BJ (cell line): ENCODE data around the gene TMEM179. TPM values are rescaled to one million over a fixed set of nuclear protein-coding genes. Genes with fewer than 3 reads are reported as not detected.

Experiments
- CTCF ChIA-PET: fragments of 350-600 bp; formaldehyde crosslinking; extraction: SDS; loops from one replicate; lab custom pipeline; 2021; ENCODE audit warnings: antibody characterized with exemption, inconsistent platforms; lab: Yijun Ruan, JAX
- POLR2A ChIA-PET: fragments of 300-600 bp; sonication (Branson Sonifier 250); formaldehyde crosslinking; extraction: SDS; loops from one replicate; lab custom pipeline; 2021; ENCODE audit warnings: antibody characterized with exemption; lab: Charles Lee
- DNase-seq: peaks from one replicate; pipeline ENCODE4 v3.0.0-alpha.2; 2011; ENCODE audit warnings: low read depth
- H3K27me3 ChIP-seq: 2 replicates; pipeline ENCODE4 v1.6.0; 2011; ENCODE audit warnings: low read length; ENCODE audit not compliant: control insufficient read depth, insufficient read depth
- H3K36me3 ChIP-seq: 2 replicates; pipeline ENCODE4 v1.5.1; 2011; ENCODE audit warnings: low read length; ENCODE audit not compliant: control insufficient read depth, insufficient read depth
- H3K4me3 ChIP-seq: 2 replicates; pipeline ENCODE4 v1.5.1; 2011; ENCODE audit warnings: low read depth, mild to moderate bottlenecking, control low read depth, low read length
- CTCF ChIP-seq: IDR thresholded peaks from 2 replicates; pipeline ENCODE4 v1.5.1; 2011; ENCODE audit warnings: low read depth, mild to moderate bottlenecking, control low read depth, inconsistent platforms, low read length, moderate library complexity; ENCODE audit not compliant: insufficient read depth
- polyA plus RNA-seq: library from polyadenylated mRNA; depleted of rRNA; stranded (reverse); fragments of >200 nt; gene quantifications from 2 replicates; pipeline ENCODE4 v1.2.3, GENCODE V29; 2011

TMEM179 gene
- polyA plus RNA-seq, 1 experiment = 0.09 TPM

- ChIA-PET POLR2A (no interaction called here), CTCF (no interaction called here)
- no peak overlapping the region for H3K4me3 ChIP-seq
- H3K36me3 ChIP-seq = no peaks in the 10 kb centered on the region
- peaks cover 2% of the 10 kb centered on the region; the same call in 1 of the 2 replicates for H3K27me3 ChIP-seq
- DNase-seq = no peak
- no peak for TF ChIP-seq CTCF
Measured at GRCh38 chr14:104584557-104584956, 20.0 kb downstream of the TMEM179 start.

- Histone ChIP-seq H3K36me3 (no peaks in the 10 kb centered on the region), H3K4me3 (no peak overlapping the region), H3K27me3 (peaks cover 2% of the 10 kb centered on the region; the same call in 1 of the 2 replicates)
- no peak for DNase-seq
- ChIA-PET POLR2A (no interaction called here), CTCF (no interaction called here)
- no peak for TF ChIP-seq CTCF
Measured at GRCh38 chr14:104583424-104584306, 20.9 kb downstream of the TMEM179 start.

- H3K4me3 ChIP-seq = no peak overlapping the region
- no peak for DNase-seq
- CTCF ChIA-PET = no interaction called here
- TF ChIP-seq CTCF = no peak
- H3K36me3 ChIP-seq = no peaks in the 10 kb centered on the region
- POLR2A ChIA-PET = interaction anchor here (0.5 kb wide), 1 partner anchor 26 kb away, joined by 9 read pairs; no protein-coding TSS in a partner anchor
- H3K27me3 ChIP-seq = peaks cover 2% of the 10 kb centered on the region; the same call in 1 of the 2 replicates
Measured at GRCh38 chr14:104582662-104583061, 21.9 kb downstream of the TMEM179 start.

DNA sequence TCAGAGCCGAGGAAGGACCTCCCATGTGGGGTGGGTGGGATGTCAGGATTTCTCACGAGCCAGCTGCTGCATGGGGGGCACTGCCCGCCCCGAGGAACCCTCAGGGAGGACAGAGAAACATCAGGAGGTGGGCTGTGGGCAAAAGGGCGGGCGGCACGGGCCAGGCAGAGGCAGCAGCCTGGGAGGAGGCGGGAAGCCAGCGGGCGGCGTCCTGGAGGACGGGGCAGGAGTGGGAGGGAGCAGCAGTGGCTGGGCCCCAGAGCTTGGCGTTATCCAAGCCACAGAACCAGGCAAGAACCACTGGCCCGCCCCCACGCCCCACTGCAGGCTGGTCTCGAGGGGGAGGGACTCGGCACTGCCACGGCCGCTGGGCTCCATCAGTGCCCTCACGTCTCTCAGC lies 22.6 kb downstream of the TMEM179 start:
- no peak for DNase-seq

More for the DNA sequence above, 22.6 kb downstream of the TMEM179 start:
- no peak for TF ChIP-seq CTCF
- no peaks in the 10 kb centered on the region for H3K36me3 ChIP-seq
- peaks cover 2% of the 10 kb centered on the region; the same call in 1 of the 2 replicates for H3K27me3 ChIP-seq
- ChIA-PET POLR2A (no interaction called here), CTCF (no interaction called here)
- H3K4me3 ChIP-seq = no peak overlapping the region
